Dermis microvascular lymphatic vessel endothelial cell (primary cell): ENCODE measurements around the gene EYS. TPM values are rescaled to one million over a fixed set of nuclear protein-coding genes. Genes with fewer than 3 reads are reported as not detected.

ENCODE experiments used
- DNase-seq, 2 donors: peaks; one replicate each; pipeline versions ENCODE4 v3.0.0 to v3.0.0-alpha.2; 2010; ENCODE audit warnings: low read depth in 2 of 2
- total RNA-seq: library from RNA; depleted of rRNA; stranded (reverse); fragments of >200 nt; gene quantifications from 2 replicates; pipeline ENCODE4 v1.2.1, GENCODE V29; 2014

Gene EYS
- total RNA-seq, 1 donor from 2014 or later, result 0.13 TPM

DNA sequence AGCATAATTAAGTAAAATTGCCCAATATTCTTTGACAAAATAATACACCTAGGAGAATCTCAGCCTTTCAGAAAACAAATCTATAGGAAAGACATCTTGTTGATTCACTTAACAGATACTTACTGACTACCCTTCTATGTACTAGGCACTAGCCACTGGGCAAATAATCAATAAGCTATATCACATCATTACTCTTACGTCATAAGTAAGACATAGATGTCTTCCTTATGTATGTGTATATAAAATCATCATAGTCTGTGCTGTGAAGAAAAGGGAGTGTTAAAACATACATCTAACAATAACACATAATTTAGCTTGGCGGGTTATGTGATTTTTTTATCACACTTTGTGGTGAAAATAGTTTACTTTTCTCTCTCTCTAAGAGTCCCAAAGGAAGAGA, 733.9 kb downstream of the EYS start:
- no peak for DNase-seq

DNA sequence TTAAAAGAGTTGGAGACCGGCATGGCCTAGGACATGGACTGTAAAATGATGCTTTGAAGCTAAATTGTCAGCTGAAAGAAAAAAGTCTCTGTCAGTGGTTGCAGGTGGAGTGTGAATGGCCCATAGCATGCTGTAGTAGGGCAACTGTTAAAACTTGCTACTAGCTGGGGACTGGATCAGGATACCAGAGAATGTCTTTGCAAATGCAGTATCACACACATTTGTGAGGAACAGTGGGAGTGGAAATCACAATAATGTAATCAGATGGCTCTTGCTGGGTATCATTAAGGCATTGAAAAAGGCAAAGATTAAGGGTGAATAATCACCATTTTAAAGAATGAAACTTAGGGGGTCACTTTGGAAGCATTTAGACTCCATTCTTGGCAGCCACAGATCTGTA, 737.9 kb downstream of the EYS start:
- DNase-seq, result no peak

DNA sequence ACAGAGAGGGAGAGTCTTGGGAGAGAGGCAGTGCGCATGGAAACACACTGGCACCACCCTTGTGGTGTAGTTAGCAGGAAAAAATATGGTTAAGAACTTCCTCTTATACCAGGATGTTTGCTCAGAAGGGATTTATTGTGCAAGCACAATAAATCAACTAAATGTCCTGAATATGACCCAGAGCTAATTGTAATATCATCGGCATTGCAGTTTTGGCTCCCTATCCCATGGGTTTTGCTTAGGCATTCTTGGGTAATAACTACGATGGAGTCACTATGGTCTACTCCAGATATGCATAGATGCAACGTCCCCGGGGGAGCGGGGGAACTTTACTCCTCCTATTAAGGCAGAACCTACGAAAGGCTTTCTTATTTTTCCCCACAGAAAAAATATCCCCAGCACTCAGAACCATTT, 751.6 kb downstream of the EYS start:
- DNase-seq, result no peak

DNA sequence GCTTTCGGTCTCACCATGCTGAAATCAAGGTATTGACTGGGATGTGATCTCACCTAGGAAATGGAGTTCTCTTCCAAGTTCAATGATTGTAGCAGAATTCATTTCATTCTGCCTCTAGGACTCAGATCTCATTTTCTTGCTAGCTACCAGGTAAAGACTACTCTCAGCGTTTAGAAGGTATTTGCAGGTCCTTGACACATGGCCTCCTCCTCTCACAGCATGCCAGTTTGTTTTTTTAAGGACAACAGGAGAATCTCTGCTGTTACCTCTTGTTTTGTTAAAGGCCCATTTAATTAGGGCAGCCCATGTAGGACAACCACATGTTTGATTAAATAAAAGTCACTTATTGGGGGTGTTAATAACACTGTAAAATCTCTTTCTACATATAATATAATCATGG, 757.8 kb downstream of the EYS start:
- DNase-seq, result no peak

DNA sequence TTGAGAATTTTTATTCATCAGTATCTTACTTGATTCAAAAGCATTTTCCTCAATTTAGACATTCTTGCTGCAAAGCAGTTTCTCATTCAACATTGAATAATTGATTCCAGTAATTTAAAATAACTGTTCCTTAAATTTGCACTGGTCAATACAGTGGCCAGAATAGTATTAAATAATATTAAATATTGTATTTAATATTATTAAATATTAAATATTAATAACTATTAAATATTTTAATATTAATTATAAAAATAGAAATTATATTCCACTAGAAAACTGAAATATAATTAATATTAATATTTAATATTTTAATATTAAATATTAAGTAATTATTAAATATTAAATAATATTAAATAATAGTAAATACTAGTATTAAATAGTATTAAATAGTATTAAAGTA, 758.8 kb downstream of the EYS start:
- DNase-seq, result no peak

DNA sequence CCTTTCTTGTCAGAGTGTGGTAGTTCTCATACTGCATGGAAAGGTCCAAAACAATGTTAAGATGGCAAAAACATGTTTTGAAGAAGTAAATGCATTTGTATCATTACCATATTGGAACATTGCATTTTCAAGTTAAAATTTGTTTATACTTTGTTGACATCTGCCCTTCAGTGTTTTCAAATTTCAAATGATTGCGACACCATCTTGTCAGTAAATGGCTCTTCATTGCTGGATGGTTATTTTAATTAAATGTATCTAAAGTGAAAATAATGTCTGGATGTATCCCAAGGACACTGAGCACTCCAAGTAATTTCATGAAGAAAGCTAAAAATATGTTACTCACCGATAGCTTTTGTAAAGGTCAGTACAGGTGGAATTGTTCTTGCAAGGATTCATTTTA, 761.6 kb downstream of the EYS start:
- DNase-seq, result no peak

DNA sequence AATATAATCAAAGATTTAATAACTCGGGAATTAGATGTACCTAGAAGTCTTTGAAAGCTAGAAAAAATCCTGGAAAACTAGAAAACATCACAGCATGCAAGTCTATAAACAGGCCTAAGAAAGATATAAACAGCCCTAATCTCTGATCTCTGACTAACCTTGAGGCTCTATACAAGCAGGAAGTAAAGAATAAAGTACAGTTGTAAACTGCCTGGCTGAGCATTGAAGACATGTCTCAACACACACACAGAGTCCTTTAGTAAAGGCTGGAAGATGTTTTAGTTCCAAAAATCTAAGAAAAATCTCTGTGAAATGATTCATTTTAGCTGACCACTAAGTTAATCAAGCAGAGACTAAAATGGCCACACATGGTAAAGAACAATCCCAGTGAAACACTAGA, 774.5 kb downstream of the EYS start:
- peak in 1 of 2 donors; percentile 10 for DNase-seq

DNA sequence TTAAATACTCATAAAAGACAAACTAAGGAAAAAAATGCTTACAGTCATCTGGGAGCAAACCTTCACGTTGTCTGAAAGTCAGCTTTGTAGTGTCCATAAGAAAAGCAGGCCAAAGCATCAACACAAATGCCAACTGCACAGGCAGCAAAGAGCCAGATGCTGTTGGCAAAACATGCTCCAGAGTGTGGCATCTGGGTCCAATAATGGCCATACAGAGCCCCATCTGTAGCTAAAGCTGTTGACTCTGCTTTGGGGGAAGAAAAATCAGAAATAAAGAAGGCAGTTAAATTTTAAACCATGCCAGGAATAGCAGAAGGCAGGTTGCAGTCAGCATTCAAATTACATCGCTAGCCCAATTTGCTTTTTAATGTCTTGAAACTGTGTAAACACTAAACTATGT, 776.3 kb downstream of the EYS start:
- no peak for DNase-seq

DNA sequence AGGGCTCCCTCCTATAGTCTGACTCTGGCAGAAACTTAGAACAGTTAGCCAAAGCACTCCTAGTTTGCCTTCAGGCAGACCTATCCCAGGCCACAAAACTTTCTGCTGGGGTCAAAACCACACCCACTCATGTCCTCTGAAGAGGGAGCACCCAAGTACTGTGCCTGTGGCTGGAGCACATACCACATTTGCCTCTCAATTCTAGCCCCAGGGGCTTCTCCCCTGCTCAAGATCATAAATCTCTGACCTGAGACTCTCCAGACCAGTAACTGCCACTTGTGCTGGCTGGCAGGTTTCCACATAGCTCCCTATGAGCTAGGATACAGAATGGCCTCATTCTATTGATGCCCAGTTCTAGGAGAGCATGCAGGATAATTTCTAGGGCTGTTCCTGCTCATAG, 781.0 kb downstream of the EYS start:
- DNase-seq, result no peak

DNA sequence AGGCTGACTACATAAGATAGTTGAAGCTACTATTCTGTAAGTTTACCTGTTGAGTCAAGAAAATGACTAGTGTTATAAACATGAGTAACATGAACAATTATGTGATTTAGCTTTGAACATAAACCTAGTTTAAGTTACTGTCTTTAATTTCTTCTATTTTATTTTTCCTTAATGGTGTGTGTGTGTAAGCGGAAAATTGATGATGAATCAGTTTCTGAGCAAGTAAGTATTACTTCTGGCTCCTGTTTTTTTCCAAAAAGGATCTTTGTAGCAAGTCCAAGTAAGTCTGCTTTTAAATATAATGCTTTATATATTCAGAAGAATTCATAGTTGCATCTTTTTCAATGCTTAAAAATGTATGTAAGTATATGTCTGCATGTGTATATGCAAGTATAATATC, 786.8 kb downstream of the EYS start:
- DNase-seq, result no peak

DNA sequence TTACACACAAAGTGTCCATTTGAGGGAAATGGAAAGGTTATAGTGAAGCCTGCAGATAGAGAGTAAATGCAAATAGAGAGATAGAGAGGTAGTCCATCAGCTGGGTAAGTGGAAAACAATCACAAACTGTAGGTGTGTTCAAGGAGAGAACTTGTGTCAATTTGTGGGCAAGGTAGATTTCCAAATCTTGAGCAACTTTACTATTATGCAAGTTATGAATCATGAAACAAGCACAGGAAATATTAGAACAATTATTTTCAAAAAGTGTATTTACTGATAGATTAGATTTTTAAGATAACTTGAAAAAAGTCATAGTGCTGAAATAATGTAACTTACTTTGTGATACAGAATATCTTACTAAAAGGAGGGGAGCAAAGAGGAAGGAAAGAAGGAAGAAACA, 792.9 kb downstream of the EYS start:
- DNase-seq, result no peak

DNA sequence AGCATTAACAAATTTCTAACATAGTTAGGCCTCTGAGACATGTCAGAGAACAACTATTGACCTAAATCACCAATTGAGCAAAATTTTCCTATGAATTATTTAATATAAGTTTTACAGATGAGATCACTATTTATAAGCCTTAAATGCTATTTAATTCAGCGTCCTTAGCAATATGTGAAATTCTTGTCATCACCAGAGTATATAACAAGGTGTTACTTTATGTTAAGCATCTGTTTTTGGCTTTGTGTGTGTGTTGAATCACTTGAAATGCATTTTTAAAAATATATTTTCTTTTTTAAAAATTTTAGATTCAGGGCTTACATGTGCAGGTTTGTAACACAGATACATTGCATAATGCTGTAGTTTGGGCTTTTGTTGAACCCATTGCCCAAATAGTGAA, 794.1 kb downstream of the EYS start:
- no peak for DNase-seq

DNA sequence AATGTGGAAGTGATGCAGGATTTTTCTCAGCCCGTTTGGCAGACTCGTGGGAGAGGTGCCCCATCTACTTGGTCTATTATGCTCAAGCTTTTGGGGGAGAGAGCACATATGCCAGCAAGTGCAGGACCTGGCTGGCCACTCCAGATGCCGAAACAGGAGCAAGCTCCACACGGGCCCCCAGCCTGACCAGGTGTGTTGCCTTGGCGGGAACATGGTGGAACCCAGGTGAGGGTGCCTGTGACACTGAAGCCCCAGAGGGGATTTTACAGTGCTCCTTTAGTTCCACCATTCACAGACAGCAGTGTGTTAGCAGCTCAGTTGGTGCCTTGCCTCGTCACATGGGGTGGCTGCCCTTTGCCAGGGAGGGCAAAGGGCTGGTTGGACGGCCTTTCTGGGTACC, 798.9 kb downstream of the EYS start:
- DNase-seq, result no peak

DNA sequence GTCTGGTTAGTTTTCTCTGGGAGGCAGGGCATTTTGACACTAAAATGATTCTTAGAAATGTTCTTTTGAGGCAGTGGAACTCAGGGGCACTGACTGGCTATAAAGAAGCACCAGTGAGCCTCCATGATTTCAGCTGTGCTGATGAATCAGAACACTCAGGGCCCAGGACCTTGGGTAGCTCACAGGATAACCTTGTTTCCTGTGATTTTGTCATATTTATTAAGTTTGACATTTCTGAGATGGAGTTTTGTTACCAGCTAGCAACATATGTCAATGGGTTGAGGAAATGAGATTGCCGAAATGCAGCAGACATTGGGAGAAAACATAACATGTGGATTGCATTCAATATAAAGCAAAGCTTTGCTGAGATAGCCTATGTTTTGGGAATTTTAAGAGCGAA, 802.4 kb downstream of the EYS start:
- peak in 1 of 2 donors; percentile 57 for DNase-seq

DNA sequence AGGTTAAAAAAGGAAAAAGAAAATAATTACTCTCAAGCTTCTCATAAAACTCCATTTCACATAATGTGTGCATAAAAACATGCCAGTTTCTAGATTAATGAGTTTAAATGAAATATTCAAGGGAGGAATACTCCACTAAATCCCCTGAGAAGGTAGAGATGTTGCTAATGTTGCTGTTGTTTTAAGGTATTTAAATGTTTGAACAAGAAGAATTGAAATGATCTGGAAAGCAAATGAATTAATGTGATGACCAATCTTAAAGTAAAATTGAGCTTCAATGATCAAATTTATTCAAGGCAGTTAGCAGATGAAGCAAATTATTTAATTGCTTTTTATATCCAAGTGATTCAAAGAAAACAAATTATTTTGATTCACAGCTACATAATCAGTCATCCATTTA, 804.4 kb downstream of the EYS start:
- no peak for DNase-seq

DNA sequence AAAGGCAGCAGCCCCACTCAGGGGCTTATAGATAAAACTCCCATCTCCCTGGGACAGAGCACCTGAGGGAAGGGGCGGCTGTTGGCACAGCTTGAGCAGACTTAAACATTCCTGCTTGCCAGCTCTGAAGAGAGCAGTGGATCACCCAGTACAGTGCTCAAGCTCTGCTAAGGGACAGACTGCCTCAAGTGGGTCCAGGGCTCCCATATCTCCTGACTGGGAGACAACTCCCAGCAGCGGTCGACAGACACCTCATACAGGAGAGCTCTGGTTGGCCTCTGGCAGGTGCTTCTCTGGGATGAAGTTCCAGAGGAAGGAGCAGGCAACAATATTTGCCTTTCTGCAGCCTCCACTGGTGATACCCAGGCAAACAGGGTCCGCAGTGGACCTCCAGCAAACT, 810.1 kb downstream of the EYS start:
- DNase-seq, result no peak

DNA sequence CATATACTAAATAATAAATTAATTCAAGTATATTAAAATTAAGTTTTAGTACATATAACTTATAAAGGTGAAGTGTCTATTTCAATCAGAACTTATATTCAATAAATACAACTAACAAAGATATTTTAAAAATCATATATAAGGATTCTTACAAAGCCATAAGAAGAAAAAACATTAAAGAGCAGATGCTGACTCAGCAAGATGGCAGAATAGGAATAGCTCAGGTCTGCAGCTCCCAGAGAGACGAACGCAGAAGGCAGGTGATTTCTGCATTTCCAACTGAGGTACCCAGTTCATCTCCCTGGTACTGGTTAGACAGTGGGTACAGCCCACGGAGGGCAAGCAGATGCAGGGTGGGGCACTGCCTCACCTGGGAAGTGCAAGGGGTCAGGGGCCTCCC, 811.1 kb downstream of the EYS start:
- DNase-seq, result no peak

DNA sequence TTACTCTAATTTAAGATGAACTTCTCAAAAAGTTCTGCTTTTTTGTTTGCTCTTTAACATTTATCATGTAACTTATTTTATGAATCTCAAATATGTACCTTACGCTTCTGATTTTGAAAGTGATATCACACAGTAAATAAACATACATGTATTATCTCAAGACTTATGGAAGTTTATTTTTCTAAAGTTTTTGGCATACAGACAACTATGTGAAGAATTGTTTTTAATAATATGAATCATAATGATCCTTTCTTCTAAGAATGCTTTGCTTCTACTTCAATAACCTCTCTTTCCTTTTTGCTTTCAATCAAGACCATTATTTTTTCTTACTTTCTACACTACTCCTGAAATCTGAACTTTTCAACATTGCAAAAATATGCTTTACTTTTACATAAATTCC, 816.4 kb downstream of the EYS start:
- DNase-seq, result peak in 1 of 2 donors; percentile 47

DNA sequence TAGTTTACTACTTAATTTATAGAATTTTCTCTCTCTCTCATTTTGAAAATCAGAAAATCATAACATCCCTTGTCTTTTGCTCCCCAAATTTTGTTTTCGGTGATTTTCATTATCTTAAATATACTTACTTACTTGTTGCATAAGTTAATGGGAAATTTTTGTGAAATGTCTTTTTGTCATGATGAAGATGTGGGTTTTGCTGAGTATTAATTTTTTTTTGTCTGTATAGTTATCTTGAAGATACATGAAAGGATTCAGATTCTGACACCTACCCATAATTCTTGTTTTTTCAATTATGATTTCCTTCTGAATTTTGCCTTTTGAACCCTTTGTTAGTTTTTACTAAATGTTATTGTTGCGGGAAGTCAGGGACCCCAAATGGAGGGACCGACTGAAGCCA, 817.9 kb downstream of the EYS start:
- no peak for DNase-seq

DNA sequence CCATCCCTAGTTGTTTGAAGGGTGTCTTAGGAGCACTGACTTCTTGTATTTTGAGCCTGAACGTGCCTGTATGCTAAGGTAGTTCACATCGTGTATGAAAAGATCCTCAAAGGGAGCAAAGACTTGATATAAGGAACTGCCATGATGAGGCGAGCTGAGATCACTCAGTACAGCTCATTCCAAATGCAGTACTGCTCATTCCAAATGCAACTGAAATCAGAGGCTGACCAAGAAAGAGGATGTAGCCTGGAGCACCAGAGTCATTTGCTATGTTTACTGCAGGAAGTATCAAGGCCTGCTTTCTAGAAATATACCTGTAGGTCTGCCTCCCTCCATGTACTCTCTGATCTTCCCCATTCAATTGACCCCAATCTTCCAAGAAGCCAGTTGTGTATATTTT, 832.2 kb downstream of the EYS start:
- no peak for DNase-seq

DNA sequence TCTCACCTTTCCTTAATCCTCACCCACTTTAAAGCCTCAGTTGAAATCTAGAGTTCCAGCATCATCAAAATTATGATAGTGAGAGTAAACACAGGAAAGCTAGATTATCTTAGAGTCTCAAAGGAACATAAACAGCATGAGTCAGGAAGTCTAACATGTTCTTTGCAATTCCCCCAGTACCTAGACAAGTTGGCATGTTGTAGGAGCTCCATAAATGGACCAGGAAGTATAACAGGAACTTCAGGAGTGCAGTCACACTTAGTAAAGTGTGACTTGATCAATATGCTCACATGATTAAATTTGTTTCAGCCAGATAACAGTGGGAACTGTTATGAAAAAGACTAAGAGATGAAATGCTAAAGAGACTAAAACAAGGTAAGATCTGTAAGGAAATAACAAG, 834.4 kb downstream of the EYS start:
- no peak for DNase-seq

DNA sequence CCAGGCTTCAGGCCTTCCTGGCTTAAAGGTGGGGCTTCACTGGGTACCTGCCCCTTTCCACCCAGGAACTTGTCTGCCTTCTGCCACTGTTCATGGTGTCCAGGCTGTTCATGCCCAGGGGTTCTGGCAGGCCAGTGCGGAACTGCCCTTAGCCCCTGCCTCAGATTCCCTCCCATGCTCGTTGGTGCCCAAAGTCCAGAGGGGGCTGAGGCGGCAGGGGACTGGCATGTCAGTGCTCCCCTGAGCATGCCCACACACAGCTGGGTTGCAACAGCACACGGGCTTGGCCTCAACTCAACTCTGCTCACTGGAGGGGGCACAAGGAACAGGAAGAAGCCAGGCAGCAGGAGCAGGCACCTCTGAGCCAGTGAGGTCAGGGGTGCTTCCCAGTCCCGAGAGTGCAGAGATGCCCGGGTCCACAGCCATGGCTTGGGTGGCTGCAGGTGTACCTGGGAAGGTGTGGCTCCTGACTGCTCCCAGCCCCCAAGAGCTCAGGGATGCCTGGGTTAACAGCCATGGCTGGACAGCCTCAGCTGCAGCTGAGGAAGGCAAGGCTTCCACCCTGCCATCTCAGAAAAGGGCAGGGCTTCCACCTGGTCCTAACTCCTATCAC, 845.9 kb downstream of the EYS start:
- DNase-seq, result no peak

DNA sequence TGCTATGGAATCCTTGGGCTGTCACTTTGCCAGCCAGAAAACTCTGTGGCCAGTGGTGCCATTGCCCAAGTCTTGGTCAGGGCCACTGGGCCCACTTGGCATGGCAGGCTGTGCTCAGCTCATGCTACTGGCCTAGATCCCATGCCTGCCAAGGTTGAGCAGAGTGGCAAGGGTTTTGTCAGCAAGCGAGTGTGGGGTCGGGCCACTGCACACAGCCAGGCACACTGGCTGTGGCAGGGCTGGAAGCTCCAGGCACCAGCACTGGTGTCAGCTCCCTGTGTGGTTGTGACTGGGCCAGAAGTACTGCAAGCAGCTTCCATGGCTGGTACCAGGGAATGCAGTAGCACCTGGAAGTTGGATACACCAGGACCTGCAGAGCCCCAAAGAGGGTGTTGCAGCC, 846.8 kb downstream of the EYS start:
- DNase-seq, result no peak

DNA sequence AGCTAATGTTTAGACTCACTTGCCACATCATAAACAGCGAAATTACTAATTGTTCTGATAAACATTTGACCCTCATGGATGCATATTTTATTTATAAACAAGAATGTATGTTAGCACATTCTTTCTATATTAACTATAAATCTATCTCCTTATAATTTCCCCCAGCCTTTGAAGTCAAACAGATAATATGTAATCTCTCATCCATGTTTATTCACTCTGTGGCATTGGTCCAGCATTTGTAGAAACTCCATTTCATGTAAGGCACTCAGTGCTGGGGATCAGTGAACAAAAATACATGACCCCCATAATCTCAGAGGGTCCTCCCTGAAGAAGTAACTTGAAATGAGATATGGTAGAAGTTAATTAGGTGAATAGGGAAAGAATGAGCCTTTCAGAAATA, 856.9 kb downstream of the EYS start:
- no peak for DNase-seq
